ENCODE results near the gene FANCC. TPM values are rescaled to one million over a fixed set of nuclear protein-coding genes. Genes with fewer than 3 reads are reported as not detected.

The FANCC gene
- total and polyA plus RNA-seq, 2 of the 8 experiments (the other 6 are each of a cell fraction or from before 2014, with no cell fraction given) = 7.8 to 15.2 TPM

DNA sequence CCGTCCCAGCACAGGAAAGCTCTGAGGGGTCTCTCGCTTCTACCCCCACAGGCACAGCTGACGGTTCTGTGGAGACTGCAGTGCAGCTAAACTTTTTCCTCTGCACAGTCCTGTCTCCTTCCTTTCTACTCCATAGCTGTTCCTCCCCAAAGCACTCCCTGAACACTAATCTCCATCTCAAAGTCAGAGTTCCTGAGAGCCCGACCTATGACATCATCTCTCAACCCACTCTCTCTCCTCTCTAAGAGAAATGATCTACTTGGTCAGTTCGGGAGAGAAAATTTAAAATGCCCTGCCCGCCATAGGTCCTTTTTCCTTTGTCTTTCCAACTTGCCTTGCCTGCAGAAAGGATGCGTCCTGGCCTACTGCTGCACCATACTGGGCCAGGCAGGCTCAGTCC lies 90.6 kb downstream of the FANCC start:
- FAIRE-seq (no peak), DNase-seq (ENCODE audit: low read depth in 1 of 2, low spot score in 2 of 2) (no peak)
- Histone ChIP-seq H3K18ac (ENCODE audit: extremely low read depth, low read length) (no peak overlapping the region), H3K79me1 (ENCODE audit: low read depth, low read length) (no peaks in the 10 kb centered on the region), H2AFZ (ENCODE audit: low read length) (no peak overlapping the region), H2BK12ac (ENCODE audit: low read depth, low read length) (no peak overlapping the region), H2BK120ac (replicated peaks; ENCODE audit: low read depth, low read length) (no peak overlapping the region), H3K4me1 (replicated peaks in 1 of 4; ENCODE audit: control insufficient read depth in 3 of 4, insufficient read depth in 4 of 4, low read length in 3 of 4) (peaks cover 0 to 2% (median under 1%) of the 10 kb centered on the region in 4 experiments; a peak in 3 of 7 replicates), H4K5ac (ENCODE audit: insufficient read length, low read depth, low read length) (no peak overlapping the region), H4K20me1 (replicated peaks in 1 of 2; ENCODE audit: control insufficient read depth in 1 of 2, insufficient read depth in 2 of 2, low read length in 2 of 2) (no peaks in the 10 kb centered on the region), H4K8ac (ENCODE audit: extremely low read depth, insufficient read depth, low read length) (no peak overlapping the region), H3K23ac (ENCODE audit: insufficient read length) (no peak overlapping the region), H3K36me3 (ENCODE audit: control insufficient read depth in 2 of 4, insufficient read depth in 4 of 4, low read length in 3 of 4) (no peaks in the 10 kb centered on the region), H2BK20ac (ENCODE audit: low read length) (no peak overlapping the region), H3K23me2 (ENCODE audit: low read depth, low read length) (no peaks in the 10 kb centered on the region), H3K14ac (ENCODE audit: insufficient read length) (no peak overlapping the region), H2BK5ac (ENCODE audit: low read depth, low read length) (no peak overlapping the region), H3K56ac (replicated peaks; ENCODE audit: insufficient read length, low read depth, low read length) (no peak overlapping the region), H3K4ac (replicated peaks; ENCODE audit: insufficient read length, low read depth, low read length) (no peak overlapping the region), H2BK15ac (ENCODE audit: low read length) (no peak overlapping the region), H4K91ac (replicated peaks; ENCODE audit: insufficient read length, low read length) (no peak overlapping the region), H3K9me3 (ENCODE audit: insufficient read depth in 2 of 2, low read depth in 1 of 2, low read length in 1 of 2) (no peaks in the 10 kb centered on the region), H3K4me2 (ENCODE audit: insufficient read depth in 1 of 2, low read depth in 2 of 2, low read length in 2 of 2) (no peak overlapping the region), H3K27ac (ENCODE audit: low read depth, low read length) (no peak overlapping the region), H3K79me2 (ENCODE audit: control insufficient read depth in 1 of 2, insufficient read depth in 2 of 2, low read length in 2 of 2) (no peaks in the 10 kb centered on the region), H3K4me3 (ENCODE audit: extremely low read depth in 1 of 4, insufficient read depth in 2 of 4, low read depth in 3 of 4, low read length in 4 of 4) (no peak overlapping the region), H3K27me3 (replicated peaks in 1 of 4; ENCODE audit: control insufficient read depth in 3 of 4, extremely low read depth in 1 of 4, insufficient read depth in 3 of 4, low read length in 3 of 4) (no peaks in the 10 kb centered on the region), H3K9ac (replicated peaks in 1 of 4; ENCODE audit: extremely low read depth in 1 of 4, low read depth in 3 of 4, low read length in 3 of 4) (no peak overlapping the region), H2AK5ac (ENCODE audit: low read depth, low read length) (no peak overlapping the region)
- ChIA-PET POLR2A (ENCODE audit: partially characterized antibody) (no interaction called here), CTCF (ENCODE audit: partially characterized antibody) (interaction anchor here (0.6 to 1.2 kb wide), 4 partner anchors 11 to 109 kb away, joined by 3 to 5 read pairs (median 4); no protein-coding TSS in a partner anchor)
- WGBS, 2 experiments (ENCODE audit: extremely low coverage in 1 of 2, insufficient coverage in 1 of 2, insufficient read length in 1 of 2, insufficient replicate concordance in 2 of 2, low coverage in 1 of 2, low lambda C conversion rate in 2 of 2, missing lambda C conversion rate in 1 of 2) = 86% methylated on average over 7 of the region's 7 CpGs; no CpG with 5 or more reads in 1 of the 2 experiments
- TF ChIP-seq YY1 (IDR thresholded peaks at IDR 0.05; ENCODE audit: low read depth, low read length) (no peak), SIX5 (IDR thresholded peaks at IDR 0.05; ENCODE audit: low read depth, low read length) (no peak), TAF7 (optimal IDR thresholded peaks at IDR 0.05; ENCODE audit: borderline replicate concordance, low read depth, low read length) (no peak), PHF8 (conservative IDR thresholded peaks at IDR 0.05; ENCODE audit: low read depth, low read length) (no peak), EZH2 (IDR thresholded peaks at IDR 0.05; ENCODE audit: low read depth, low read length, severe bottlenecking) (no peak), JUN (IDR thresholded peaks at IDR 0.05; ENCODE audit: low read depth, low read length) (no peak)
- TF ChIP-seq, protein P1, sequence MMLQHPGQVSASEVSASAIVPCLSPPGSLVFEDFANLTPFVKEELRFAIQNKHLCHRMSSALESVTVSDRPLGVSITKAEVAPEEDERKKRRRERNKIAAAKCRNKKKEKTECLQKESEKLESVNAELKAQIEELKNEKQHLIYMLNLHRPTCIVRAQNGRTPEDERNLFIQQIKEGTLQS (IDR thresholded peaks at IDR 0.05; ENCODE audit: insufficient read depth, low read depth, low read length) = no peak
